HG02610 (cell line): ENCODE results near the gene TP53RK.

Source experiments
- ATAC-seq: cut with Tn5 transposase; IDR thresholded peaks from one replicate; pipeline ENCODE4 v1.9.1; 2021; ENCODE audit warnings: mild to moderate bottlenecking, moderate library complexity; ENCODE audit not compliant: unreplicated experiment

Gene TP53RK

GRCh38 chr20:46640536-46641311, 48.5 kb downstream of the TP53RK start:
- no peak for ATAC-seq

DNA sequence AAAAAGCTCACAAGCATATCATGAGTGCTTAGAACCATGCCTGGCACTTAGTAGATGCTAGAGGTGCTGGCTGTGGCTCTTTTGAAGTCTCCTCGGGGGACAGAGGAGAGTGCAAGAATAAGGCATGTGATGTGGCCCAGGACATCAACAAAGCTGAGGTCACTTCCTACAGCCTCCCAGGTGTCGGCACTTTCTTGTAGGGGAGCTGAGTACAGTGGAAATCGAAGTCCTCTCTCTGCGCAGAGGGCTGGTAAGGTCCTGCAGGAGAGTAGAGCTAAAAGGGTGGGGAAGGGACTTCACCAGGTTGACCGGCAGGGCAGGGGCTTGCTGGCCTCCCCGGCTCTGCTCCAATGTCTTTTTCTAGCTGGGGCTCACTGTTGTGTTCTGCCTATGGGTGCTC, 49.2 kb downstream of the TP53RK start:
- no peak for ATAC-seq

- ATAC-seq: no peak
These were observed 49.7 kb downstream of the TP53RK start for GRCh38 chr20:46639587-46639986.

- no peak for ATAC-seq
These were observed 50.4 kb downstream of the TP53RK start for GRCh38 chr20:46638898-46639274.

DNA sequence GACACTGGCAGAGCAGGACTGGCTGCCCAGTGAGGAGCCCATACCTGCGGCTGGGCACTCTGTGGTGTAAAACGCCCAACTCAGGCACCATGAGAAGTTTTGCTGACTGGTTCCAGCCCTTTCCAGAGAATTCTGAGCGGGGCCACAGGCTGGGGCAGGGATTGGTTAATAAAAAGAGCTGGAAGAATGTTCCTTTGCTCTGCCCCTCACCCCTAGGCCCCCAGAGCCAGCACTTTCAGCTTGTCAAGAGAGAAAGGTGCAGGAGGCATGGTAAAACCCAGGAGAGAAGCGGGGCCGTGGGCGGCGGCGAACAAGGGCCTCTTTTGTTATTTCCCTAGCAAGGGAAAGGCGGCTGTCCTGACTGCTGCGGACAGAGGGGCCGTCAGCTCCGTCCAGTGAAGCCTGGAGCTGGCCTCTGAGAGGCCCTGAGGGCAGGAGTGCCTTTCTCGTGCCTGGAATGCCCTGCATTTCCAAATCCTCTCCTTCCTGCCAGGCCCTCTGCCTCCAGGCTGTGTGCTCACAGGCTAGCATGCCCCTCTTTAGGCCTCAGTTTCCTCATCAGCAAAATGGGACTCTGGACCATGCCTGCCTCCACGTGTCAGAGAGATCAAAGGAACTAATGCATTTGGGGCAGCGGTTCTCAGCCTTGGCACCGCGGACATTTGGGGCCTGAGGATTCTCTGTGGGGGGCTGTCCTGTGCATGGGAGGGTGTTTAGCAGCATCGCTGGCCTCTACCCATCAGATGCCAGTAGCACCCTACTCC, 50.9 kb downstream of the TP53RK start:
- no peak for ATAC-seq

DNA sequence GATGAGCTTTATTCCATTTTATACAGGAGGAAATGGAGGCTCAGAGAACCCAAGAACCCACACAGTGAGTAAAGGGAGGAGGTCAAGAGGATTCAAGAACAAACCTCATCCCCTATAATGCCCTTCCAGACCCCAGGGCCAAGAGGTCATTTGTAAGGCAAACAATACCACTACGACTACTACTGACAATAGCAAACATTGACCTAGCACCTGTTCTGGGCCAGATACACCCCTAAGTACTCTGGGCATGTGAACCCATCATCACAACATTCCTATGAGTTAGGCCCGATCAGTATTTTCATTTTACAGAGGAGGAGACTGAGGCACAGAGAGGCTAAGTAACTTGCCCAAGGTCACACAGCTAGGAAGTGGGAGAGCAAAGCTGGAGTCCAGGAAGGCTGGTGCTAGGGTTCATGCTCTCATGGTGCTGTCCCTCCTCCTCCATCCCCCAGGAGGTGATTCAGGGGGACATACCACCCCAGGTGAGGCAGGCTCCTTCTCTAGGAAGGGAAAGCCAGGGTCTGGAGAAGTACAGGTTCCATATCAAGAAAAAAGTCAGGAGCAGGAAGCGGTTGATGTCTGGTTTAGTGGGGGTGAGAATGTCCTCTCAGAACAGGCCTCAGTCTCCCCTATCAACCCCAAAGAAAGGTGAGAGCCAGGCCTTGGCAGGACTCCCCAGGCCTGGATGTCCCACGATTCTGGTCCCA, 51.7 kb downstream of the TP53RK start:
- no peak for ATAC-seq

DNA sequence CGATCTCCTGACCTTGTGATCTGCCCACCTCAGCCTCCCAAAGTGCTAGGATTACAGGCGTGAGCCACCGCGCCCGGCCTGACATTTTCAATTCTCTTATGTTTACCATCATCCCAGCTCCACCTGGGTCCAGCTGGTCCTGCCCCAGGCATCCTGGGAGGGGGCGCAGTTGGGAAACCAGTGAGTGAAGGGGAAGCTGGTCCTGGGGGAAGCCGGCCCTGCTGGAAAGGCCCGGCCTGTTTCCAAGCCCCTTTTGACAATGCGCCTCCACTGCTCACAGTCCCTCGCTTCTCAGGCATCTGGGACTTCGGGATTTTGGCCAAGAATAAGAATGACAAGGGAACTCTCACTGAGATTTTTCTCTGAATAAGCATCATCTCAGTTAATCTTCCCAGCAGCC, 52.2 kb downstream of the TP53RK start:
- no peak for ATAC-seq

DNA sequence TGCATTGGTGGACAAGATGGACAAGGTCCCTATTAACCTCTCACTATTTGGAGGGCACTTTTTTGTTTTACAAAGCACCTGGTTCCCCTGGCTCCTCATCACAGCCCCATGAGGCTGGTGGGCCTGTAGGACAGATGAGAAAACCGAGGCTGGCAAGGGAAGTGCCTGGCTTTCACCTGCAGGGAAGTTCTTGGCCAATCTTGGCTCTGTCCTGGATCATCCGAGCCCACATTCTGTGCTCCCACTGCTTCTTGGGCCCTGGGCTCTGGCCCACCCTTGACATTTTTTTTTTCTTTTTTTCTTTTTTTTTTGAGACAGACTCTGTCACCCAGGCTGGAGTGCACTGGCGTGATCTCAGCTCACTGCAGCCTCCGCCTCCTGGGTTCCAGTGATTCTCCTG, 52.7 kb downstream of the TP53RK start:
- no peak for ATAC-seq

GRCh38 chr20:46635514-46636136, 53.6 kb downstream of the TP53RK start:
- no peak for ATAC-seq

DNA sequence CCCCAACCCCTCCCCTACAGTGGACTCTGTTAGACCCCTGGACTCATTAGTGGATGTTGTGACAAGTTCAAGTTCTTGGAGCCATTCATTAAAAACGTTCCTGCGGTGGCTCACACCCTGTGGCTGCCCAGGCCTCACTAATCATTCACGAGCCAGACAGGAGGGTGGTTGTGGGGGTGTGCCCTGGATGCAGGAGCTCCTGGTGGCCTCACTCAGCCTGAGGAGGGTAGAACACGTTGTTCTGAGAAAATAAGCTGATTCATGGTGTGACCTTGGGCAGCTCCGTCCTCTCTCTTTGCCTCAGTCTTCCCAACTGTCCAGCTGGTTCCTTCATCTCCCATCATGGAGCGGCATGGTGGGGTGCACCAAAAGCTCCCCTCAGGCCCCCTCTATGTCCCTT, 54.7 kb downstream of the TP53RK start:
- no peak for ATAC-seq
